ENCODE data around the gene DNAJC9. TPM values are rescaled to one million over a fixed set of nuclear protein-coding genes. Genes with fewer than 3 reads are reported as not detected.
"Not testable (repeated sequence)": the region's sequence is repeated elsewhere in the genome, so short reads cannot be mapped to it uniquely, and the experiment has no call there.

DNAJC9 gene
- polyA plus RNA-seq (ENCODE audit: low read depth in 6 of 6), result 10 to 100 TPM; 20.7 to 33.2 (median 24.6) TPM

DNA sequence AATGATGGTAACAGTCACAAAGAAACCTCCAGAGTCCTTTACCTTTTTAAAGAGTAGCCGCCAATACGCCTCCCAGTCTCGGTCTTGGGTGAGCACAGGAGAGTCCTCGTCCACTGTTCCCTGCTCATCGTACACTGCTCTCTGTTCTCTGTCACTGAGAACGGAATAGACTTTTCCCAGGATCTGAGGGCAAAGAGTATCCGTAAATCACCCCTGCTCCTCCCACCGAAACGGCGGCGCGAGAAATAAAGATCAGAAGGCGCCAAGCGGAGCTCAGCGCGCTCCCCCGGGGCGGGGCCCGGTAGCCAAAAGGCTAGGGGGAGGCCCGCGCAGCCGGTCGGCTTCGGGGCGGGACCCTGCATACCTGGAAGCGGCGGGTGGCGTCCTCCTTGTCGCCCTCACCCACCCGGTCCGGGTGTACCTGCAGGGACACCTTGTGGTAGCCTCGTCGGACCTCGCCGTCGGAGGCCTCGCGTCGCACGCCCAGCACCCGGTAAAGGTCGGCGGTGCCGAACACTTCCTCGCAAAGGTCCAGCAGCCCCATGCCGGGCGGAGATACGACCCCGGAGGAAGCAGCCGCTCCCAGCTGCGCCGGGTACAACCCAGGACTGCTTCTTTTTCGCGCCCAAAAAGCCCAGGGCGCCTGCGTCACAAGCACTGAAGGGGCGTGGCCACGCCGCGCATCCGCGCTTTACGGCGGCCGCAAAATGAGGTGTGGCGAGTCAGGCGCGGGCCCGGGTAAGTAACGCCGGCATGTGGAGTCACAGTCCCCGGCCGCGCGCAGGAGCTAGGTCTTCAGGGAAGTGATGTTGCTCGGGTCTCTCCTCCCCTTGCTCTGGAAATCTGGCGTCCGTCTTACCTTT is at the start of gene DNAJC9:
TSS of gene DNAJC9 (minus strand) at position 610 of the 863 bp plus-strand sequence. CDS start at position 544, 66 bp downstream.
- DNase-seq (peak; percentile 95), ATAC-seq (ENCODE audit: low read depth in 2 of 2) (peak; percentile 81 to 85)
- H3K4me1 Mint-ChIP-seq, result peaks cover 12 to 70% (median 44%) of the 10 kb centered on the region in 3 donors
- peaks cover 0 to 5% of the 10 kb centered on the region in 2 donors for H3K36me3 Mint-ChIP-seq
- H3K4me3 Mint-ChIP-seq, result peak within 1 kb of the TSS; percentile 90 to 99 (median 96)
- H3K9me3 Mint-ChIP-seq, result no peaks in the 10 kb centered on the region
- peak within 1 kb of the TSS; percentile 88 to 98 (median 96) for H3K27ac Mint-ChIP-seq
- H3K27me3 Mint-ChIP-seq, result no peaks in the 10 kb centered on the region

DNA sequence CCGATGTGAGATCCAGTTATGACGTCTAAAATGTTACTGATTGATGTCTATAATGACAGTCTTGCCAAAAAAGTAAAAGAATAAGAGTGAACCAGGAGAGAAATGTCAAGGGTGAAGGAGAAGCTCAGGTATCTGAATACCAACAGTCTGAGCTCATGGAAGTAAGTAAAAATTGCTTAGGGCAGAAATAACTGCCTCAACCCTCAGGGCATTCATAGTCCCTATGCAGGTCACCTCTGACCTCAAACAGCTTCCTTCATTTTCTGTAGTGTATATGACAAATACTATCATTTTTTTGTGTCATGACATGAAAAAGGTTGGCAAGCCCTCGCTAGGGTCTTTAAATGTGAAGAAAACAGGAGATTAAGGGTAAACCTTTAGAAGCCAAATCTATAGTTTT is 46.4 kb upstream of the DNAJC9 start:
- H3K4me3 Mint-ChIP-seq, result no peak overlapping the region
- no peak for DNase-seq
- H3K9me3 Mint-ChIP-seq, result peaks cover 3 to 11% (median 4%) of the 10 kb centered on the region in 7 donors

DNA sequence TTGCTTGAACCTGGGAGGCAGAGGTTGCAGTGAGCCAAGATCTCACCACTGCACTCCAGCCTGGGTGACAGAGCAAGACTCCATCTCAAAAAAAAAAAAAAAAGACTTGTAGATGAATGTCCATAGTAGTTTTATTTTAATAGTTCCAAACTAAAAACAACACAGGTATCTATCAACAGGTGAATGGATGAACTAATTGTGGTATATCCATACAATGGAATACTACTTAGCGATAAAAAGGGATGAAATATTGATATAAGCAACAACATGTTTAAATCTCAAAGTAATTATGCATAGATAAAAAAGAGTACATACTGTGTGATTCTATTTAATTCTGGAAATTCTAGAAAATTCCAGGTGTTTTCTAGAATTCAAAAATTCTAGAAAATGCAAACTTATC is 42.9 kb upstream of the DNAJC9 start:
- H3K9me3 Mint-ChIP-seq, result peaks cover 3 to 11% (median 4%) of the 10 kb centered on the region in 7 donors
- H3K4me1 Mint-ChIP-seq, result no peaks in the 10 kb centered on the region
- no peak overlapping the region for H3K4me3 Mint-ChIP-seq
- ATAC-seq (ENCODE audit: low read depth in 2 of 2), result no peak
- H3K27me3 Mint-ChIP-seq, result peaks cover 0 to 3% (median 0%) of the 10 kb centered on the region in 3 donors
- no peak overlapping the region for H3K27ac Mint-ChIP-seq
- H3K36me3 Mint-ChIP-seq, result peaks cover 7 to 8% of the 10 kb centered on the region in 2 donors
- DNase-seq, result no peak

More for the DNA sequence above, 46.4 kb upstream of the DNAJC9 start:
- Mint-ChIP-seq H3K36me3 (peaks cover 7 to 8% of the 10 kb centered on the region in 2 donors), H3K4me1 (no peaks in the 10 kb centered on the region), H3K27ac (no peak overlapping the region), H3K27me3 (peaks cover 5 to 15% (median 7%) of the 10 kb centered on the region in 3 donors)
- no peak for ATAC-seq (ENCODE audit: low read depth in 2 of 2)

- no peak for DNase-seq
- Mint-ChIP-seq H3K4me3 (no peak overlapping the region), H3K36me3 (peaks cover 7 to 8% of the 10 kb centered on the region in 2 donors), H3K4me1 (no peaks in the 10 kb centered on the region), H3K27ac (peak overlapping the region in 1 of 6 donors; percentile 1), H3K9me3 (peaks cover 3 to 11% (median 4%) of the 10 kb centered on the region in 7 donors), H3K27me3 (no peaks in the 10 kb centered on the region)
- no peak for ATAC-seq (ENCODE audit: low read depth in 2 of 2)
Observed at GRCh38 chr10:73287441-73287840, 40.4 kb upstream of the DNAJC9 start.

DNA sequence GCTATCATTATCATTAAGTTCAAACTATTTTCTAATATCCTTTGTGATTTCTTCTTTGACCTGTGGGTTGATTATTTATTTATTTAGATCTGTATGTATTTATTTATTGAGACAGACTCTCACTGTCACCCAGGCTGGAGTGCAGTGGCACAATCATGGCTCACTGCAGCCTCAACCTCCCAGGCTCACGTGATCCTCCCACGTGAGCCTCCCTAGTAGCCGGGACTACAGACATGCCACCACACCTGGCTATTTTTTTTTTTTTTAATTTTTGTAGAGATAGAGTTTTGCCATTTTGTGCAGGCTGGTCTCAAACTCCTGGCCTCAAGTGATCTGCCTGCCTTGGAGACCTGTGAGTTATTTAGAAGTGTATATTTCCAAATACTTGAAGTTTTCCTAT is 34.0 kb upstream of the DNAJC9 start:
- Mint-ChIP-seq H3K4me3 (no peak overlapping the region), H3K27ac (peak overlapping the region in 1 of 6 donors; percentile 39), H3K4me1 (peaks cover 0 to 5% (median 0%) of the 10 kb centered on the region in 3 donors), H3K36me3 (no peaks in the 10 kb centered on the region), H3K27me3 (peaks cover 0 to 3% (median 0%) of the 10 kb centered on the region in 3 donors), H3K9me3 (peaks cover 0 to 4% (median 0%) of the 10 kb centered on the region in 7 donors)
- DNase-seq (no peak), ATAC-seq (ENCODE audit: low read depth in 2 of 2) (no peak)

- ATAC-seq (ENCODE audit: low read depth in 2 of 2), result no peak
- Mint-ChIP-seq H3K27me3 (no peaks in the 10 kb centered on the region), H3K27ac (peak overlapping the region in 1 of 6 donors; percentile 36), H3K4me1 (no peaks in the 10 kb centered on the region), H3K4me3 (no peak overlapping the region), H3K36me3 (no peaks in the 10 kb centered on the region), H3K9me3 (no peaks in the 10 kb centered on the region)
- no peak for DNase-seq
Observed at GRCh38 chr10:73264423-73264822, 17.4 kb upstream of the DNAJC9 start.

- Mint-ChIP-seq H3K27ac (peak overlapping the region in 1 of 6 donors; percentile 70), H3K4me3 (no peak overlapping the region), H3K36me3 (no peaks in the 10 kb centered on the region), H3K9me3 (peaks cover 0 to 5% (median 4%) of the 10 kb centered on the region in 7 donors), H3K27me3 (no peaks in the 10 kb centered on the region), H3K4me1 (no peaks in the 10 kb centered on the region)
- ATAC-seq (ENCODE audit: low read depth in 2 of 2), result no peak
- no peak for DNase-seq
Observed at GRCh38 chr10:73263693-73264347, 16.8 kb upstream of the DNAJC9 start.

DNA sequence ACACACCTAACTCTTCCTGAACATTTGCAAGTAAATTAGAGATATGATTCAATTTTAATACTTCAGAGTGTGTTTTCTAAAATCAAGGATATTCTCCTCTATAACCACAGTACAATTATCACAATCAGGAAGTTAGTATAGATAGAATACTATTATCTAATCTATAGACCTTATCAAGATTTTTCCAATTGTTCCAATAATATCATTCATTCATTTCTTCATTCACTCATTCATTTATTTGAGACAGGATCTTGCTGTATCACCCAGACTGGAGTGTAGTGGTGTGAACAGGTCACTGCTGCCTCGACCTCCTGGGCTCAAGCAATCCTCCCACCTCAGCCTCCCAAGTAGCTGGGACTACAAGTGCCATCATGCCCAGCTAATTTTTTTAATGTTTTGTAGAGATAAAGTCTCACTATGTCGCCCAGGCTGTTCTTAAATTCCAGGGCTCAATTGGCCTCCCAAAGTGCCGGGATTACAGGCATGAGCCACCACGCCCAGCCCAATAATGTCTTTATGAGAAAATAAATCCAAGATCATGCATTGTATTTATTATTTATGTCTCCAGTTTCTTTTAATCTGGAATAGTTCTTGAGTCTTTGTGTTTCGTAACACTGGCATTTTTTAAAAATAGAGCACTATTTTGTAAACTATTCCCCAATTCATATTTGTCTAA is 16.0 kb upstream of the DNAJC9 start:
- no peak overlapping the region for H3K4me3 Mint-ChIP-seq
- H3K27me3 Mint-ChIP-seq, result no peaks in the 10 kb centered on the region
- H3K36me3 Mint-ChIP-seq, result no peaks in the 10 kb centered on the region
- DNase-seq, result no peak
- H3K4me1 Mint-ChIP-seq, result no peaks in the 10 kb centered on the region
- peak overlapping the region in 1 of 6 donors; percentile 59 for H3K27ac Mint-ChIP-seq
- ATAC-seq (ENCODE audit: low read depth in 2 of 2), result no peak
- peaks cover 0 to 11% (median 7%) of the 10 kb centered on the region in 7 donors for H3K9me3 Mint-ChIP-seq

GRCh38 chr10:73262105-73262730 is 15.2 kb upstream of the DNAJC9 start:
- no peaks in the 10 kb centered on the region for H3K4me1 Mint-ChIP-seq
- no peak for DNase-seq
- H3K27me3 Mint-ChIP-seq, result no peaks in the 10 kb centered on the region
- H3K4me3 Mint-ChIP-seq, result no peak overlapping the region
- H3K27ac Mint-ChIP-seq, result no peak overlapping the region
- no peak for ATAC-seq (ENCODE audit: low read depth in 2 of 2)
- H3K9me3 Mint-ChIP-seq, result peaks cover 0 to 11% (median 7%) of the 10 kb centered on the region in 7 donors
- no peaks in the 10 kb centered on the region for H3K36me3 Mint-ChIP-seq

- no peak overlapping the region for H3K27ac Mint-ChIP-seq
- H3K4me1 Mint-ChIP-seq, result no peaks in the 10 kb centered on the region
- ATAC-seq (ENCODE audit: low read depth in 2 of 2), result no peak
- H3K36me3 Mint-ChIP-seq, result no peaks in the 10 kb centered on the region
- no peak for DNase-seq
- H3K4me3 Mint-ChIP-seq, result no peak overlapping the region
- H3K9me3 Mint-ChIP-seq, result peaks cover 0 to 11% (median 7%) of the 10 kb centered on the region in 7 donors
- no peaks in the 10 kb centered on the region for H3K27me3 Mint-ChIP-seq
Observed at GRCh38 chr10:73261362-73261995, 14.4 kb upstream of the DNAJC9 start.

DNA sequence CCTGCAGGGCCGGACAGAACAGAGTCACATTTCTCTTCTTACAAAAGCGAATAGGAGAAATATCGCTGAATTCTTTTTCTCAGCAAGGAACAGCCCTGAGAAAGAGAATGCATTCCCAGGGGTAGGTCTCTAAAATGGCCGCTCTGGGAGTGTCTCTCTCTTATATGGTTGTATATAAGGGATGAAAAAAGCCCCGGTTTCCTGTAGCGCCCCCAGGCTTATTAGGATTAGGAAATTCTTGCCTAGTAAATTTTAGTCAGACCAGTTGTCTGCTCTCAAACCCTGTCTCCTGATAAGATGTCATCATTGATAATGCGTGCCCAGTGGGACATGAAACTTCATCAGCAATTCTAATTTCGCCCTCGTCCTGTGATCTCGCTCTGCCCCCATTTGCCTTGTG is 11.6 kb upstream of the DNAJC9 start:
- ATAC-seq (ENCODE audit: low read depth in 2 of 2); H3K36me3 Mint-ChIP-seq; H3K4me1 Mint-ChIP-seq; H3K27ac Mint-ChIP-seq; H3K27me3 Mint-ChIP-seq; H3K4me3 Mint-ChIP-seq; DNase-seq: not testable (repeated sequence)
- H3K9me3 Mint-ChIP-seq, result peaks cover 0 to 11% (median 7%) of the 10 kb centered on the region in 7 donors

DNA sequence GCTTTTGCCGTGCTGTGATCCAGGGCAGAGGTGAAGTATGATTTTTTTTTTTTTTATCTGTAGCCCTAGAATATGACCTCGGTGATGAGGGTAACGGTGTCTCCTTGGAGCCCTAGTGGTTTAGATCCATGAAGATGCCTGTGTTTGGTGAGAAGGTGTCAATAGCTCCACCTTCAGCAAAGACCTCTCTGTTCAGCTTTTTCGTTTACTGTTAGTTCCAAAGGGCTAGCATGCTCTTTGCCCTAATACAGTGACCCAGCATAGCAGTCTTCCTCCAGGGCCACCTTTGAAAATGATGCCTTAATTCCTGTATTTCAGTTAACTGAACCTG is 6.1 kb upstream of the DNAJC9 start:
- DNase-seq (no peak), ATAC-seq (ENCODE audit: low read depth in 2 of 2) (no peak)
- Mint-ChIP-seq H3K27ac (peak overlapping the region in 5 of 6 donors; percentile 91 to 98 (median 97)), H3K36me3 (no peaks in the 10 kb centered on the region), H3K4me1 (peaks cover 10 to 42% (median 27%) of the 10 kb centered on the region in 3 donors), H3K4me3 (peak overlapping the region; percentile 96 to 99 (median 98)), H3K9me3 (peaks cover 0 to 3% (median 0%) of the 10 kb centered on the region in 7 donors), H3K27me3 (no peaks in the 10 kb centered on the region)

Measured in naive B cell (primary cell).